Activated CD8-positive, alpha-beta memory T cell treated with anti-CD3 and anti-CD28 coated beads for 24 hours (primary cell): ENCODE data around the gene ATF3.
A peak's percentile ranks its signal among the peaks of the same experiment; 100 is the strongest.
"Not testable (repeated sequence)": the region's sequence is repeated elsewhere in the genome, so short reads cannot be mapped to it uniquely, and the experiment has no call there.

Experiments used
- DNase-seq: peaks from one replicate; pipeline ENCODE4 v3.0.0-alpha.2; 2020

The ATF3 gene

GRCh38 chr1:212655668-212656440, 47.3 kb downstream of the ATF3 start:
- DNase-seq, result no peak

DNA sequence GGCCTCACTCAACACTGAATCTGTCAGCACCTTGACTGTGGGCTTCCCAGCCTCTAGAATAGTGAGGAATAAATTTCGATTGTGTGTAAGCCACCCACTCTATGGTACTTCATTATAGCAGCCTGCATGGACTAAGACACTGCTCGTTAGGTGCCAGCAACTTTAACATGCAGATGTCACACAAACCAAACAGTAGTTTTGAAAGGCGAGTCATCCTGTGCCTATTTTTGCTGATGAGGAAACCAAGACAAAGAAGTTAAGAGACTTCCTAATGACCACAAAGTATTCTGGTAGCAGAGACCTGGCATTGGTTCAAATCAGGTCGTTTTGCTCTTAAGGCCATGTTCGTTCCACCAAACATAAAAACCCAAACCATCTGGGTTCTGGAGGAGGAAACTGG, 48.2 kb downstream of the ATF3 start:
- no peak for DNase-seq

DNA sequence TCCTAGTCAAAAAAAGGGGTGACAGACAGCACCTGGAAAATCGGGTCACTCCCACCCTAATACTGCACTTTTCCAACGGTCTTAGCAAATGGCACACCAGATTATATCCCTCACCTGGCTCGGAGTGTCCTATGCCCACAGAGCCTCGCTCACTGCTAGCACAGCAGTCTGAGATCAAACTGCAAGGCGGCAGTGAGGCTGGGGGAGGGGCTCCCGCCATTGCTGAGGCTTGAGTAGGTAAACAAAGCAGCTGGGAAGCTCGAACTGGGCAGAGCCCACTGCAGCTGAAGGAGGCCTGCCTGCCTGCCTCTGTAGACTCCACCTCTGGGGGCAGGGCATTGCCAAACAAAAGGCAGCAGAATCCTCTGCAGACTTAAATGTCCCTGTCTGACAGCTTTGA, 49.7 kb downstream of the ATF3 start:
- not testable (repeated sequence) for DNase-seq

GRCh38 chr1:212664409-212665199, 56.0 kb downstream of the ATF3 start:
- DNase-seq, result peak; percentile 68

DNA sequence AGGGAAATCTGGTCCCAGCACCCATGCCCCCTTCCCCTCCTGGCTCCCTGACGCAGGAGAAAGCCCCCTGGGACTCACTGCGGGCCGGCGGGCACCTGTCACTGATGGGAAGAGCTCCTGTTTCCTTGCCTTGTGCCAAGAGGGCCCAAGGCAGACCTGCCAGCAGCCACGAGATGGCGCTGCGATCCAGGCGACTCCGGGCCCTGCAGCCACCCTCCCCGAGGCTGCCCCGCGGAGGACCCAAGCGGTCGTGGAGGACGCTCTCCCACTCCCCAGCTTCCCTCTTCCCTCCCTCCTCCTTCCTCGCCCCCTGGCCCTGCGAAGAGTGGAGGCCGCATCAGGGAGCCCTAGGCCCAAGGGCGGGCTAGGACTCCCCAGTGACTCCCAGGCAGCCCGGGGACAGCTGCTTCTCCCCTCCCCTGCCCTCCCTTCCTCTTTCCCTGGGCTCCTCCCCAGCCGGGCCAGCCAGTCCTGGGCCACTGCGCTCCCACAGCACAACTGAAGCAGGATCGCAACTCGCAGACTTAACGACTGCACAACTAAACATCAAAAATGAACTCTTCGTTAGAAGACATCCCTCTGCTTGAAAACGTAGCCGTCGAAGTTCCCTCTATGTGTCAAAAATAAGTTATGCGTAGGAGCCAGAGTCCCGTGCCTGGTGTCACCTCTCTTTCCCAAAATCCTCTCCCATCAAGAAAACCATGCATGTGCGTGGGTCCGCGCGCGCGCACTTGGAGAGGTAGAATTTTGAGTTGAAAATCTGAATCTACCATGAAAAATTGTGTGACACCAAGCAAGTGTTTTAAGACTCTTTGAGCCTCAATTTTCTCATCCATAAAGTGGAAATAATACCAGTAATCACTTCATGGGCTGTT, 56.9 kb downstream of the ATF3 start:
- DNase-seq, result peak; percentile 94

- no peak for DNase-seq
Measured at GRCh38 chr1:212666116-212666775, 57.7 kb downstream of the ATF3 start.

DNA sequence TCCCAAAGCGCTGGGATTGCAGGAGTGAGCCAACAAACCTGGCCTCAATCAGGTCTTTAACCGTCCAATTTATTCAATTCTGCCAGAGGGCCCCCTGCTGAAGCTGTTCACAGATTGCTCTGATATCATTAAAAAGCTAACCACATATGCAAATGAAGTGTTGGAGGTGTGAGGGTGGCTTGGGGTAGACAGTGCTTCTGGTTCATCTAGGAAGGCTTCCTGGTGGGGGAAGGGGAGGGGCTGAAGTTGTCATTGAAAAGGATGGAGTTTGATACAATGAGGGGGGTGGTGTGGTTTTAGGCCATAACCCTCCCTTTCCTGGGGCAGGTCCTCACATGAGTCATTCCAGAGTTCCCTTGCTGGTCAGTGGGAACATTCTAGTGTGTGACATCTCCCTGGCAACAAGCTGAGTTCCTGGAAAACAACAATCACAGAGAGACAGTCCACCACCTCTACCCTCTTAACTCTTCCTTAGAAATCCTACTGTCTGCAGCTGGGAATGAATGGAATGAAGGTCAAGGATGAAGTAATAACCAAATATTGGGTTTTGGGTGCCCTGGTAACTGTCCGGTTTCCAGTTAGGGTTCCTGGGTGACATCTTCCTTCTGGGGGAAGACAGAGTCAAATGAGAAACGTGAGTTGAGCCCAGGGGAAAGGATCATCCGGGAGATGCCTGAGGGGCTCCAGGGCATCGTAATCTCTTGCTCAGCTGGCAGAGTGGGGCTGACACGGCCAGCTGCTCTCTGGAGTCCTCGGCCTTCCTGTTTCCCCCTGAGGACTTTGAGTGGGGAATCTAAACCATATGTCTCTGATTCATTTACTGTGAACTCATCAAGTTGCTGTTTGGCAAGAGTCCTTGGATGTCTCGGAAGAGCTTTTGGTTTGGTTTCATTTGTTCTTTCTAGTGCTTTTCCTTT, 58.9 kb downstream of the ATF3 start:
- DNase-seq, result no peak

DNA sequence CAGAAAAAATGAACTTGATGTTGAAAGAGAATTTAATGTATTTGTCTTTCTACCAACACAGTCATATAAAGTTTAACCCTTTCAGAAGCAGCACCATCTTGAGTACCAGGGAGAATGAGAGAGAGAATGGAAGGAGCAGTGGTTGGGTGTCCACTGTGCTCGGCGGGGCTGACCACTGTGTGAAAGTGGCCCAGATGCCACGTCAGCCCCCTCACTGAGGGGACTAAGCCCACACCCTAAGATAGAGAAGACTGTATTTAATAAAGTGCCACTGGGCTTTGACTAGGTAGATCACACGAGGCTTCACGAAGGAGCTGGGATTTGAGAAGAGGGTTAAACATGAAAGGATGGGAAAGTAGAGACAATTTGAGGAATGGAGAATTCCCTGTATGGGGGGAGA, 59.9 kb downstream of the ATF3 start:
- no peak for DNase-seq

- no peak for DNase-seq
Measured at GRCh38 chr1:212669102-212669501, 60.5 kb downstream of the ATF3 start.

- DNase-seq, result no peak
Measured at GRCh38 chr1:212669600-212669999, 61.0 kb downstream of the ATF3 start.

DNA sequence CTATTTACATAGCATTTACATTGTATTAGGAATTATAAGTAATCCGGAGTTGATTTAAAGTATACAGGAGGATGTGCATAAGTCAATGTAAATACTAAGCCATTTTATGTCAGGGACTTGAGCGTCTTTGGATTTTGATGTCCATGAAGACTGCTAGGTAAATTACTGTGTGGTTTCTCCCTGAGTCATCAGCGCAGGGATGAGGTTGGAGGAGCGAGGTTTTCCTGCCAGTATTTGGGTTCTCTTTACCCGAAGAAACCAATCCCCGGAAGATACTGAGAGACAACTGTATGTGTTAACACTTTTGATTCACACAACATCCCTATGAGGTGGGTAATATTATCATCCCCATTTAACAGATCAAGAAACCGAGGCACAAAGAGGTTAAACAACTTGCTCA, 61.7 kb downstream of the ATF3 start:
- DNase-seq, result no peak
